Activated naive CD4-positive, alpha-beta T cell treated with anti-CD3 and anti-CD28 coated beads, Interleukin-2, amount 10 ng/mL, durations not matched to agents 5 hours and 36 hours (primary cell): ENCODE measurements around the gene PNLDC1. TPM values are rescaled to one million over a fixed set of nuclear protein-coding genes. Genes with fewer than 3 reads are reported as not detected.

Source experiments
- total RNA-seq, 2 experiments: library from RNA; stranded (reverse); gene quantifications; one replicate each; pipeline ENCODE4 v1.2.3, GENCODE V29; 2021

PNLDC1 gene
- total RNA-seq, result under 1 TPM in 1 of 2 experiments, not detected in 1; 0.43 TPM

GRCh38 chr6:159800141-159800865 lies at the start of gene PNLDC1:
Gene PNLDC1, plus strand, starts transcription at chr6:159800276. Its CDS starts 32 bp downstream, at chr6:159800308.

GRCh38 chr6:159761873-159762680 lies 38.0 kb upstream of the PNLDC1 start, which contains the start of gene ACAT2:
Gene ACAT2, plus strand, starts transcription at chr6:159762045. Its CDS starts 43 bp downstream, at chr6:159762088.

GRCh38 chr6:159789377-159790148 lies 10.5 kb upstream of the PNLDC1 start, which contains the start of gene TCP1:
Gene TCP1, minus strand, starts transcription at chr6:159789602. Its CDS starts 134 bp downstream, at chr6:159789468.

GRCh38 chr6:159790149-159790955 lies 9.7 kb upstream of the PNLDC1 start, which contains the start of gene MRPL18:
Gene MRPL18, plus strand, starts transcription at chr6:159790467. Its CDS starts 121 bp downstream, at chr6:159790588.

Other genes starting within 250 kb of the PNLDC1 start
- gene SOD2, start 107.0 kb upstream of the PNLDC1 start, total RNA-seq, result 100 to 1,000 TPM; 100 to 101 TPM
- 100 to 1,000 TPM; 117 to 125 TPM for gene WTAP, start 72.8 kb upstream of the PNLDC1 start, total RNA-seq
- gene ACAT2, start 38.2 kb upstream of the PNLDC1 start, total RNA-seq, result 10 to 100 TPM; 83.3 to 86.4 TPM
- 100 to 1,000 TPM; 157 to 161 TPM for gene TCP1, start 10.7 kb upstream of the PNLDC1 start, total RNA-seq
- 10 to 100 TPM; 53.9 to 54.9 TPM for gene MRPL18, start 9.8 kb upstream of the PNLDC1 start, total RNA-seq
- gene MAS1, start 90.7 kb downstream of the PNLDC1 start, total RNA-seq, result not detected
- 10 to 100 TPM; 72.7 to 78.4 TPM for gene IGF2R, start 168.8 kb downstream of the PNLDC1 start, total RNA-seq